ENCODE measurements around the gene ZPLD1. TPM values are rescaled to one million over a fixed set of nuclear protein-coding genes. Genes with fewer than 3 reads are reported as not detected.

Gene ZPLD1
- total RNA-seq, 1 experiment from 2014 or later = not detected

- ChIA-PET POLR2A (no interaction called here), RAD21 (ENCODE audit: low non-redundant PET in 1 of 2, low total read pairs in 2 of 2, uncharacterized antibody in 2 of 2, unreplicated experiment in 2 of 2) (no interaction called here), CTCF (no interaction called here)
- Histone ChIP-seq H3K4me3 (replicated peaks in 1 of 2; ENCODE audit: low read depth in 1 of 2, low read length in 2 of 2) (no peak overlapping the region), H3K27ac (ENCODE audit: low read depth, low read length) (no peak overlapping the region), H4K20me1 (ENCODE audit: insufficient read depth) (no peaks in the 10 kb centered on the region), H3K9ac (ENCODE audit: low read length) (no peak overlapping the region), H3K9me2 (ENCODE audit: insufficient read depth) (no peaks in the 10 kb centered on the region), H3K4me2 (ENCODE audit: low read length) (no peak overlapping the region), H2AFZ (ENCODE audit: low read depth, low read length, poor library complexity, severe bottlenecking) (no peak overlapping the region), H3K27me3 (ENCODE audit: insufficient read depth, low read length) (no peaks in the 10 kb centered on the region), H3K36me3 (ENCODE audit: control insufficient read depth in 1 of 2, insufficient read depth in 2 of 2, low read length in 2 of 2) (no peaks in the 10 kb centered on the region), H3K79me2 (ENCODE audit: insufficient read depth, low read length) (no peaks in the 10 kb centered on the region), H3K4me1 (ENCODE audit: control insufficient read depth in 1 of 2, insufficient read depth in 2 of 2, low read length in 2 of 2) (no peaks in the 10 kb centered on the region), H3K9me3 (ENCODE audit: control insufficient read depth in 1 of 2, insufficient read depth in 1 of 2, low read depth in 1 of 2, low read length in 2 of 2) (no peaks in the 10 kb centered on the region)
- ATAC-seq (no peak), DNase-seq (ENCODE audit: low read depth, low spot score) (no peak)
- intact Hi-C loops (cut with micrococcal nuclease) = no loop called here
- TF ChIP-seq, protein P1, sequence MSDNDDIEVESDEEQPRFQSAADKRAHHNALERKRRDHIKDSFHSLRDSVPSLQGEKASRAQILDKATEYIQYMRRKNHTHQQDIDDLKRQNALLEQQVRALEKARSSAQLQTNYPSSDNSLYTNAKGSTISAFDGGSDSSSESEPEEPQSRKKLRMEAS (IDR thresholded peaks at IDR 0.05) = no peak
- no peak for TF ChIP-seq ELF1 (IDR thresholded peaks at IDR 0.05; ENCODE audit: borderline replicate concordance, low read depth)
- no peak for TF ChIP-seq YY1 (IDR thresholded peaks at IDR 0.05; ENCODE audit: extremely low read depth, insufficient replicate concordance, low read depth, low read length)
- no peak for TF ChIP-seq EZH2 (IDR thresholded peaks at IDR 0.05)
- no peak for TF ChIP-seq ATF3 (IDR thresholded peaks at IDR 0.05)
- TF ChIP-seq POLR2AphosphoS5 (IDR thresholded peaks at IDR 0.05; ENCODE audit: low read depth, low read length) = no peak
- no peak for TF ChIP-seq ZNF274 (IDR thresholded peaks at IDR 0.05; ENCODE audit: low read depth, low read length)
- TF ChIP-seq EGR1 (IDR thresholded peaks at IDR 0.05; ENCODE audit: low read depth) = no peak
- TF ChIP-seq, protein P2, sequence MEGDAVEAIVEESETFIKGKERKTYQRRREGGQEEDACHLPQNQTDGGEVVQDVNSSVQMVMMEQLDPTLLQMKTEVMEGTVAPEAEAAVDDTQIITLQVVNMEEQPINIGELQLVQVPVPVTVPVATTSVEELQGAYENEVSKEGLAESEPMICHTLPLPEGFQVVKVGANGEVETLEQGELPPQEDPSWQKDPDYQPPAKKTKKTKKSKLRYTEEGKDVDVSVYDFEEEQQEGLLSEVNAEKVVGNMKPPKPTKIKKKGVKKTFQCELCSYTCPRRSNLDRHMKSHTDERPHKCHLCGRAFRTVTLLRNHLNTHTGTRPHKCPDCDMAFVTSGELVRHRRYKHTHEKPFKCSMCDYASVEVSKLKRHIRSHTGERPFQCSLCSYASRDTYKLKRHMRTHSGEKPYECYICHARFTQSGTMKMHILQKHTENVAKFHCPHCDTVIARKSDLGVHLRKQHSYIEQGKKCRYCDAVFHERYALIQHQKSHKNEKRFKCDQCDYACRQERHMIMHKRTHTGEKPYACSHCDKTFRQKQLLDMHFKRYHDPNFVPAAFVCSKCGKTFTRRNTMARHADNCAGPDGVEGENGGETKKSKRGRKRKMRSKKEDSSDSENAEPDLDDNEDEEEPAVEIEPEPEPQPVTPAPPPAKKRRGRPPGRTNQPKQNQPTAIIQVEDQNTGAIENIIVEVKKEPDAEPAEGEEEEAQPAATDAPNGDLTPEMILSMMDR (IDR thresholded peaks at IDR 0.05 in 2 of 3, conservative IDR thresholded peaks at IDR 0.05 in 1 of 3; ENCODE audit: borderline replicate concordance in 1 of 3, insufficient read depth in 1 of 3, low read depth in 2 of 3, low read length in 2 of 3) = no peak
- TF ChIP-seq CBX3 (IDR thresholded peaks at IDR 0.05; ENCODE audit: low read depth) = no peak
- BruUV-seq (replicated peaks) = no TSS peak
Observed at GRCh38 chr3:102473648-102474047, 38.8 kb downstream of the ZPLD1 start.

Data from HCT116 (cell line).